Measurements from ENCODE around the gene CXCL14. TPM values are rescaled to one million over a fixed set of nuclear protein-coding genes. Genes with fewer than 3 reads are reported as not detected.
A peak's percentile ranks its signal among the peaks of the same experiment; 100 is the strongest.
"Not testable (repeated sequence)": the region's sequence is repeated elsewhere in the genome, so short reads cannot be mapped to it uniquely, and the experiment has no call there.

CXCL14 gene
- total RNA-seq, 1 donor from 2014 or later = 4.7 TPM

DNA sequence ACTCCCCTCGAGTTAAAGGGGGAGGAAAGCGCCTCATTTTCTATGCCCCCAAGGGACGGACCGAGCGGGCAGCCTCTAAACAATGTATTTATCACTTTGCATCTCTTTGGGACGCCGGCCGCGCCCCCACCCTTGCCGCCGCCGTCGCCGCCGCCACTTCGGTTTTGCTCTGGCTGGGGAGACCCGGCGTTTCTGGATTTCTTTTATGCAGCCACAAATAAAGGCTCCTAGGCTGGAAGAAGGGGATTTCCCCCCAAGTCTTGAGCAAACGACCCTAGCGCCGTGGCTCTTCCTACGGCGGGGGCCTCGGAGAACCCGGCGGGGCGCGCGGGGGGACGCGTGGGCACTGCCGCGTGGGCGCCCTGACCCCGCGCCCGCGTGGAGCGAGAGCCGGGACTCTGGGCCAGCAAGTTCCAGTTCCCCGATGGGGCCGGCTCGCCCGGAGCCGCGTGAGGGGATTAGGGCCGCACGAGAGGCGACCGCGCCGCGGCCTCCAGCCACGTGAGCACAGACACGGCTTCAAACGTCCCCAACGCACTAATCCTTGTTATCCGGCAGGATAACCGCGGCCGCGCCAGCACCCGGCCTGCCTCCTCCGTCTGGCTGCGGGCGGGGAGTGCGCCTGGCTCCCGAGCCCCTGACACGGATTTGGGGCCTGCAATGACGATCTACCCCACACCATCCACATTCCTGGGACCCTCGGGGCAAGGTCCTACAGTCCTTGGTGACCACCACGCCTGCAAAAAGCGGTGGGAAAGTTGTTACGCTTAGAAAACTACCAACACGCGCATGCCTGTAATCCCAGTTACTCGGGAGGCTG lies 35.1 kb downstream of the CXCL14 start:
- peak; percentile 17 for DNase-seq (ENCODE audit: low spot score)

DNA sequence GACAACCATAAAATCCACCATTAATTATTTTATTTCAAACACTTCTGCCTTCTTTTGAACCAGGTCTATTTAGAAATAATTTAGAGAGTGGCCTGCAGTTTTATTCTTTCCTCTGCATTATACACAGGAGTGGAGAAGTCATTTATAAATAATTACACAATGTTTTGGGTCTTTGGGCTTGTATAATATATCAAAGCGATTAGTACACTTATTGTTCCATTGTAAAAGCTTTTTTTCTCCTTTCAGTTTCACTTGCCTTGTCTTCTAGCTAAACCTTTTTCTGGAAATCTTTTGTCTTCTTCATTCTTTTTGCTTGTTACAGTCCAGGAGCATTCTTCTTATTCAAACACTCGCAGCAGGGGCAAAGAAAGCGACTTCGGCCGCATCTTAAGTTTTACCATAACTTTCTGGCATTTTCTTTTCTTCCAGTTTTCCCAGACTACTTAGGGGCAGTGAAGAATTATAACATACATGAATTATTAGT lies 35.7 kb downstream of the CXCL14 start:
- DNase-seq (ENCODE audit: low spot score) = no peak

DNA sequence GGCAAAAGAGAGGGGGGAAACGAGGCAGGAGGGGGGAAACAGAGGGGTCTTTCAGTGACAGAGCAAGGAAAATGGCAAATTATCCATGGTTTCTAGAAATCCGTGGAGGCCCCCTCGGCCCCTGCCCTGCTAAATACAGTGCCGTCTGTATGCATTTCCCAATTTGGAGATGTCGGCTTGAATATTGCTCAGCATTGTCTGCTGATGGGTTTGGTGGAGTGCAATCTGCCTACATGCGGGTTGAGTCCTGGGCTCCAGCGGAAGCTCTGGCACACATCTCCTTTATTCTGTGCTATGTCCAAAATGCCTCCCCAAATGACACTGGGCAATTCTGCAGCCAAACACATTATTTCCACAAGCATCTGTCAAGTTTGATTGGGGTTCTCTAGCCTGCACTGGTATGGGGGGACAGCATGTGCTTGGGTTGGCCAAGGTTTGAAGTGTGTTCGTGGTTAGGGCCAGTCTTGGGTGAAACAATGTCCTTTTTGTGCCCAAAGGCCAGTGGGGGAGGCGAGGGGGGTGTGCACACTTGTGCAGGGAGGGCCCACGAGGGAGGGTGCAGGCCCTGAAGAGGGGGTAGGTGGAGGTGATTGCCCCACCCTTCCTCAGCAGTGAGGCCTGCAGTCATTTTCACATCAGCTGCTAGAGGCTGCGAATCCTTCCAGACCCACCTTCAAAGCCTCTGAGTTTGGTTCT lies 36.8 kb downstream of the CXCL14 start:
- DNase-seq (ENCODE audit: low spot score) = no peak

DNA sequence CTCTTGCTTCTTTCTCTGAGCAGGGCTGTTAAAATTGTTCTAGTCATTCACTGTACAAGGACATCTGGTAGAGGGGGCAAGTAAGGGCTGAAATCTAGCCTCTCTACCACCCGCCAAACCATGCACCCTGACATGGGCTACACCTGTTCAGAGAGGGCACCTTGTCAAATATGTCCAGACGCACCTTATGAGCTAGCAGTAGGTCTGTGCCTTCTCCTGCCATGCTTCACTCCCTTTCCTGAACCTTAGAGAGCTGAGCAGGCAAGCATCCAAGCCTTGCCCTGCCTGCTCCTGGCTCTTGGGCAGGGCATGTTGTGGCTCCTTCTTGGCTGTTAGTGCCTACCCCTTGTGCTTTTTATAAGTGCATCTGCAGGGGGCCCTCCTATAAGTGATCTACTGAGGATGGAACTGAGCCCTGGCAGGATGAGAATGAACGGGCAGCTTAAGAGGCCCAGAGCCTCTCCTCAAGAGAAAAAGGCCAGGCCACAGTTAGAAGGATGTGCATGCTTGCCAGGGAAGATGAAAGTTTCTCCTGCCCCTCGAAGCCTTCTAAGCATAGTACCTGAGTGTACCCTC lies 39.3 kb downstream of the CXCL14 start:
- DNase-seq (ENCODE audit: low spot score) = no peak

DNA sequence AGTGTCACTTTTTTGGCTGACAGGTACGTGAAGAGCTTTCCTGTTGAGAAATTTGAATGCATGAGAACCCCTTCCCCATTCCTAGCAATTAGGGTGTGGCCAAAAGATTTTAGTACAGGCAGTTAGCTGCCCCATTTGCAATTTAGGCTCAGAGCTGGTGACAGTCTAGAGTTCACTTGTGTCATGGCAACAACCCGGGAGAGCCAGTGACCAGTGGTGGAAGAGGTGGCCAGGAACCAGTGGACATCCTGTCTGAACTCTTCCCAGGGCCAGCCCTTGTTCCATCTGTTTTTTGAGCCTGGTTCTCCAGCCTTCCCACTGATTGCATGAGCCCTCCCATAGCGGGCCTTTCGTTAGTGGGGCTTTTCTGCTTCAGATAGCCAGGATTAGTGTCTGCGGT lies 40.5 kb downstream of the CXCL14 start:
- no peak for DNase-seq (ENCODE audit: low spot score)

DNA sequence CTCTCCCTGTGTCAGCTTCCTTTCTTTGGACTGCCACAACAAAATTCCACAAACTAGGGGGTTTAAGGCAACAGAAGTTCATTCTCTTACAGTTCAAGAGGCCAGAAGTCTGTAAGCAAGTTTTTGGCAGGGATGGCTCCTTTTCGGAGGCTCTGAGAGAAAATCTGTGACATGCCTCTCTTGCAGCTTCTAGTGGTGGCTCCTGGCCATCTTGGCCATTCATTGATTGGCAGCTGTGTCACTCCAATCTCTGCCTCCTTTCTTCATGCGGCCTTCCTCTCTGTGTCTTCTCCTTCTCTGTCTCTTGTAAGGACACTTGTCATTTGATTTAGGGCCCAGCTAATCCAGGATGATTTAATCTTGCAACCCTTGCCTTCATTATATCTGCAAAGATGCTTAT lies 41.0 kb downstream of the CXCL14 start:
- DNase-seq (ENCODE audit: low spot score) = no peak

DNA sequence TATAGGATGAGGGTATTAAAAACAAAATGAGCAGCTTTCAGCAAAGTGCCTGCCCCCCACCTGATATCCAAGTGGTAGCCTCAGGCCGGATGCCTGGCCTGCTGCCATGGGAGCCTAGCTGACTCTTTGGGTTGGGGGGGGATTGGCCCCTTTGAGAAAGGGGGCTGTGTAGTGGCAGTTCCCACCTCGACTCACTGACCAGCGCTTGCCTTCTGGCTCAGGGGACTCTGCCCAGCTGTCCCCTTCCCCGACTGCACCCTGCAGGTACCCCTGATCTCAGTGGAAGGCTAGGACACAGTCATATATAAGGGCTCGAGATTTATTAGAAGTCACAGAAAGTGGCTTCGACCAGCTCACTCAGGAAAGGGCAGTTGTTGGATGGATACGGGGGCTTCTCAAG lies 41.5 kb downstream of the CXCL14 start:
- no peak for DNase-seq (ENCODE audit: low spot score)

DNA sequence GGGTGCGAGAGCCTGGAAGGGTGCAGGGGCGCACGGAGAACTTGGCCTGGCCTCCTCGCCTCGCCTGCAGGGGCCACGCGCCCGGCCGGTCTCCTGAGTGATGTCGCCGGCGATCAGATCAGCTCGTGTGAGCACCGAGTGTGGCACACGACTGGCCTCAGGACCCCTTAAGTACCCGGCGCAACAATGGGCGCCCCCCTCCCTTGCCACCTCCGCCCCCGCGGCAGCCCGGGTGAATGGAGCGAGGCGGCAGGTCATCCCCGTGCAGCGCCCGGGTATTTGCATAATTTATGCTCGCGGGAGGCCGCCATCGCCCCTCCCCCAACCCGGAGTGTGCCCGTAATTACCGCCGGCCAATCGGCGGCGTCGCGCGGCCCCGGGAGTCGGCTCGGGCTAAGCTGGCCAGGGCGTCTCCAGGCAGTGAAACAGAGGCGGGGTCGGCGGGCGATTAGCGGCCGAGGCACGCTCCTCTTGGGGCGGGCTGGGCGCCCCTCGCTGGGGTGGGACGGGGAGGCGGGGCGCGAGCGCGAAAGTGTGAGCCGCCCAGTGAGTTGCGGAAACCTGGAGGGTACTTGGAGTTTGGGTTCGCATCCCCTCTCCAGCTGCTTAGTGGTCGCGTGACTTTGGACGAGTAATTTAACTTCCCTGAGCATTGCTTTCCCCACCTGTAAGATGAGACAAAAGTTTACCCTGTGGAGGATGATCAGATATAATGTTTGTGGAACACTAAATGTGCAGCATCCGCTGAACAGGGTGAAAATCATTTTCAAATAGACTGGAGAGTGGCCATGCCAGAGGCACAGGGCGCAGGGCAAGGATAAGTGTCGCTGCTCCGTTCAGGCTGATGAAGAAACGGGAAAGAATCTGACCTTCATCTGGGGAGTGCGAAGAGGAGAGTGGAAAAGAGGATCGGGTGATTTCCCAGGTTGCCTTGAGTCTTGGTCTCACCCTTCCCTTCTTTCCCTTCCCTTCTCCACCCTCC lies 42.7 kb downstream of the CXCL14 start, which contains the start of gene NEUROG1:
TSS of gene NEUROG1 (minus strand) at position 145 of the 982 bp plus-strand sequence. CDS start 274 bp downstream, outside the sequence.
- DNase-seq (ENCODE audit: low spot score) = no peak

DNA sequence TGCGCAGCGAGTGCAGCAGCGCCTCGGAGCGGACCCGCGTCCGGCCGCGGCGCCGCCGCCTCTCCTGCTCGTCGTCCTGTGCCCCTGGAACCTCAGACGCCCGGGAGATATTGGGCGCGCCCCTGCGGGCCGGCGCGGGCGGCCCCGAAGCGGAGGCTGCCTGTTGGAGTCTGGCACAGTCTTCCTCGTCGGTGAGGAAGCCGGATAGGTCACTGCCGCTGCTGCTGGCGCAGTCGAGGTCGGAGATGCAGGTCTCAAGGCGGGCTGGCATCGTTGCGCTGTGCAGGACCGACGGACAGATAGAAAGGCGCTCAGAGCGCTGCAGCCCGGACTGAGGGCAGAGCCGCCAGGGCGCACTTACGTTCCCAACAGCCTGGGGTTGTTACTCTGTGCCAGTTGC lies 43.4 kb downstream of the CXCL14 start:
- DNase-seq (ENCODE audit: low spot score) = no peak

DNA sequence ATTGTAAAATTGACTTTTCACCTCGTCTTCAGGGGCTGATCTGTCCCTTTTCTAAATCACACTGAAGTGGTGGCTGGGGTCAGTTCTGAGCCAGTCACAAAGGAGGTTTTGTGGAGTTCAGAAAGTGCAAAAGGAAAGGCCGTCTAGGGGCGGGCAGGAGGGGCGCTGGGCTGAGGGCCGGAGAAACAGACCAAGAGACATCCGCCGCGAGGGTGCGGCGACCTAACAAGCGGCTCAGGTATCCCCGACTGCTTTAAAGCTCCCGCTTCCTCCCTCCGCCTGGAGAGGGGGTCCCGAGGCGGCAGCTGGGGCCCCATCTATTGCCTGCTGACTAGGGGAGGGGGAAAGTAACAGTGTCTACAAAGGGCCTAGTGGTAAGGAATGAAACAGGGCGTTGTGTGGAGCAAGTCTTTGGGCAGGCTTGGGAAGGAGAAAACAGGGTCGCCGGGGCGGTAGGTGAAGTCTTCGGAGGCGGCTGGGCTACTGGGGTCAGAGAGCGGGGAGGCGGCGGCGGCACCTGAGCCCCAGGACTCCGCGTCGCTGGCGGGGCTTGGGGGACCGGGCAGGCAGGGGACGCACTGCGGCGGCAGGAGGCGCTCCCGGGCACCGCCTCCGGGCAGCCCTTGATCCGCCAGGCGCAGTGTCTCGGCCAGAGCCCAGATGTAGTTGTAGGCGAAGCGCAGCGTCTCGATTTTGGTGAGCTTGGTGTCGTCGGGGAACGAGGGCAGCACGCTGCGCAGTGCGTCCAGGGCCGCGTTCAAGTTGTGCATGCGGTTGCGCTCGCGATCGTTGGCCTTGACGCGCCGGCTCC lies 44.0 kb downstream of the CXCL14 start:
- no peak for DNase-seq (ENCODE audit: low spot score)

DNA sequence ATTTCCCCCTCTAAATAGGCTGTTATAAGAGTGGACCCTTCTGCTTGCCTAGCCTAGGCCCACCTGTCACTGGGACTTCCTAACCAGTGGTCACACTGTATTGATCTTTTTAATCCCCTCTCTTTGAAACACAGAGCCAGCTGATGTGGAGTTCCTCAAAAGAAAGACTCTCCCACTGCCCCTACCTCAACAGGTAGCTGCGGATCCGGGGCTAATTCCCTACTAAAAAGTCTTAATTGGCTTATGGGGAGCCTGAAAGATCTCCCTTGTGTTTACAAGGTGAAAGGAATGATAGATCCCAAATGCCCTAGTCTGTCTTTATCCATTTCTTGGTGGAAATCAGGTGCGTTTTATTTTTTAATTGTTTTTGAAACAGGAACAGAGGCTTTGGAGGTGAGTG lies 45.0 kb downstream of the CXCL14 start:
- DNase-seq (ENCODE audit: low spot score) = no peak

DNA sequence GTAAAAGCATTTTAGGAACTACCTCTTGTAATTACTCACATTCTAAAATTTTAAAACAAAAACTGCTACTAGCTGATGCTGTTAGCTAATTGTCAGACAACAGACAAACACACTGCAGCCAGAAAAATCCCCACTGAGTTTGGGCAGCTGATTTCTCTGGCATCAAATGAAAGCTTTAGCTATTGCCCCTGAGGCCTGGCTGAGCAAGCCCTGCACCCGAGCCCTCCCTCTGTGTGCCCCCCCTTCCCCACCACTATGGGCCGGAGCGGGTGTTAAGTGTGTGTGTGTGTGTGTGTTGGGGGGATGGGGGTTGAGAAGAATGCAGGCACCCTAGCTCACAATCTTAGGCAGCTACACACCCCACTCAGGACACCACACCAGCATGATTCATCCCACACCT lies 45.5 kb downstream of the CXCL14 start:
- no peak for DNase-seq (ENCODE audit: low spot score)

DNA sequence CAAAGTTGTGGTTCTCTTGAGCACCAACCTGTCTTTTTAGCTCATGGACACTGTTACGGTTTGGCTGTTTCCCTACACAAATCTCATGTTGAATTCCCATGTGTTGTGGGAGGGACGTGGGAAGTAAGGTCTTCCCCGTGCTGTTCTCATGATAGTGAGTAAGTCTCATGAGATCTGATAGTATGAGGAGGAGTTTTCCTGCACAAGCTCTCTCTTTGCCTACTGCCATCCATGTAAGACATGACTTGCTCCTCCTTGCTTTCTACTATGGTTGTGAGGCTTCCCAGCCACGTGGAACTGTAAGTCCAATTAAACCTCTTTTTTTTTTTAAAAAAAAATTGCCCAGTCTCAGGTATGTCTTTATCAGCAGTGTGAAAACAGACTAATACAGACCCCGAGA lies 49.2 kb downstream of the CXCL14 start:
- DNase-seq (ENCODE audit: low spot score) = not testable (repeated sequence)

DNA sequence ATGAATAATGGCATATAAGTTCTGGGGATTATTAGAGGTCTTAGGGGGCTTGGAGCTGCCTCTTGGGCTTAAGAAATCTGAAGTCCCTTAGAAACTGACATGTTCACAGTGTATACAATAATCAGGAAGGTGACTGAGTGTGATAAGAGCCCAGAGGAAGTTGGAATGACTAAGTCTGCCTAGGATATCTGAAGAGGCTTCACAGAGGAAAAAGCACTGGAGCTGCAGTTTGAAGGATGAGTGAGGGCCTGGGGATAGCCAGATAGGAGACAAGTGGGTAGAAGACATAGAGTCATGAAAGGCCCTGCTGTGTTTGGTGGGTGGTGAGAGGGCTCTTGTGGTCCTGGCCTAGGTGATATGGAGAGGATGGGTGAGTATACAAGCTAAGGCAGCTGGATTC lies 51.9 kb downstream of the CXCL14 start:
- no peak for DNase-seq (ENCODE audit: low spot score)

DNA sequence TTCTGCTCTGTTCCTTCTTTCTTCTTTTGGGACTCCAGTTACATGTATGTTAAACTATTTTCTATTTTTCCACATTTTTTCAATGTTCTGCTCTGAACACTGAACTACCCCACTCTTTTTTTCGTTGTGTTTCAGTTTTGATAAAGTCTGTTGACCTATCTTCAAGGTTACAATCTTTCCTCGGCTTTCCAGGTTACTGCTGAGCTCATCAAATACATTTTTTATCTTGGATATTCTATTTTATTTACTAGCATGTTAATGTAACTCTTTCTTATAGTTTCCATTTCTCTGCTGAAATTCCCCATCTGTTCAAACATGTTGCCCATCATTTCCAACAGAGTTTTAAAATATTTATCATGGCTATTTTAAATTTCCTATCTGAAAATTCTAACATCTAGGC lies 56.8 kb downstream of the CXCL14 start:
- no peak for DNase-seq (ENCODE audit: low spot score)

Other genes starting within 250 kb of the CXCL14 start
- 256 TPM for gene MACROH2A1, start 179.8 kb downstream of the CXCL14 start, total RNA-seq
- gene DCANP1, start 131.6 kb downstream of the CXCL14 start, total RNA-seq = 0.09 TPM
- gene TIFAB, start 126.6 kb downstream of the CXCL14 start, total RNA-seq = 0.23 TPM
- not detected for gene NEUROG1, start 43.0 kb downstream of the CXCL14 start, total RNA-seq